Cardiac fibroblast (primary cell): Measurements from ENCODE around the gene ADCY5.

Experiments
- DNase-seq, 2 donors: peaks; one replicate each; pipeline versions ENCODE4 v3.0.0 to v3.0.0-alpha.2; 2010; ENCODE audit warnings: low read depth in 2 of 2
- H3K4me3 ChIP-seq, 2 donors: replicated peaks in 1 of 2; 1 replicate in 1 of 2; 2 replicates in 1 of 2; pipeline ENCODE4 v1.5.1; 2011; ENCODE audit warnings: low read depth in 2 of 2, low read length in 2 of 2, mild to moderate bottlenecking in 2 of 2, moderate library complexity in 1 of 2
- CTCF ChIP-seq: IDR thresholded peaks from one replicate; pipeline ENCODE4 v1.5.1; 2011; ENCODE audit warnings: low read depth, mild to moderate bottlenecking, low read length, inconsistent platforms

ADCY5 gene

GRCh38 chr3:123337226-123337625, 111.7 kb downstream of the ADCY5 start:
- no peak for TF ChIP-seq CTCF
- no peak overlapping the region for H3K4me3 ChIP-seq
- DNase-seq, result no peak

GRCh38 chr3:123336441-123336851, 112.4 kb downstream of the ADCY5 start:
- no peak overlapping the region for H3K4me3 ChIP-seq
- no peak for DNase-seq
- TF ChIP-seq CTCF, result no peak

- no peak for TF ChIP-seq CTCF
- DNase-seq, result no peak
- no peak overlapping the region for H3K4me3 ChIP-seq
These were observed 112.9 kb downstream of the ADCY5 start for GRCh38 chr3:123336001-123336400.

- no peak for TF ChIP-seq CTCF
- DNase-seq, result no peak
- no peak overlapping the region for H3K4me3 ChIP-seq
These were observed 113.8 kb downstream of the ADCY5 start for GRCh38 chr3:123335007-123335670.

DNA sequence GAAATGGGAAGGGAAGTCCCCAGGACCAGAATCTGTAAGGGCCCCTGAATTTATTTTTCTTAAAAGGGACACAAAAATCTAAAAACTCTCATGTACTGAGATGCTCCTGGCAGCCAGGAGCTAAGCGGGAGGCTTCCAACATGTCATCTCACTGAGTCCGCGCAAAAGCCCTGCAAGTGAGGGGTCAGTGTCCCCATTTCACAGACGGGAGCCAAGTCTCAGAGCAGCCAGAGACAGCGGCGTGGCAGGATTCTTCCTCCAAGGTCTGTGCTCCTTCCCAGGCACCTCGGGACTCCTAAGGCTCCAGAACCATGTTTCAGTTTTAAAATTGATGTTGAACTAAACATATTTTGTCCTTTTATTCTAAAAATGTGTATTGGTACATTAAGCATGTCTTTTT, 114.8 kb downstream of the ADCY5 start:
- DNase-seq, result no peak
- no peak overlapping the region for H3K4me3 ChIP-seq
- TF ChIP-seq CTCF, result no peak

GRCh38 chr3:123333401-123333800, 115.5 kb downstream of the ADCY5 start:
- H3K4me3 ChIP-seq, result no peak overlapping the region
- no peak for DNase-seq
- no peak for TF ChIP-seq CTCF

- TF ChIP-seq CTCF, result no peak
- no peak overlapping the region for H3K4me3 ChIP-seq
- DNase-seq, result peak in 1 of 2 donors; percentile 9
These were observed 116.7 kb downstream of the ADCY5 start for GRCh38 chr3:123332124-123332641.
